ENCODE measurements around the gene ADAMTS13.
A peak's percentile ranks its signal among the peaks of the same experiment; 100 is the strongest.

ADAMTS13 gene

GRCh38 chr9:133454943-133455673, 32.9 kb downstream of the ADAMTS13 start:
- no peak for DNase-seq (ENCODE audit: low read depth in 2 of 2)

- no peak for DNase-seq (ENCODE audit: low read depth in 2 of 2)
These were observed 33.8 kb downstream of the ADAMTS13 start for GRCh38 chr9:133455936-133456335.

GRCh38 chr9:133456409-133456808, 34.2 kb downstream of the ADAMTS13 start:
- DNase-seq (ENCODE audit: low read depth in 2 of 2): no peak

GRCh38 chr9:133457233-133457632, 35.1 kb downstream of the ADAMTS13 start:
- DNase-seq (ENCODE audit: low read depth in 2 of 2): no peak

- no peak for DNase-seq (ENCODE audit: low read depth in 2 of 2)
These were observed 35.6 kb downstream of the ADAMTS13 start for GRCh38 chr9:133457748-133458147.

GRCh38 chr9:133458643-133459312, 36.6 kb downstream of the ADAMTS13 start:
- no peak for DNase-seq (ENCODE audit: low read depth in 2 of 2)

- DNase-seq (ENCODE audit: low read depth in 2 of 2): peak; percentile 74 to 78
These were observed 37.6 kb downstream of the ADAMTS13 start, which contains the start of gene CACFD1 for GRCh38 chr9:133459476-133460404. CACFD1 (plus strand) TSS chr9:133459978; CDS start chr9:133460067, 89 bp downstream.

GRCh38 chr9:133460405-133461175, 38.4 kb downstream of the ADAMTS13 start:
- no peak for DNase-seq (ENCODE audit: low read depth in 2 of 2)

- no peak for DNase-seq (ENCODE audit: low read depth in 2 of 2)
These were observed 39.8 kb downstream of the ADAMTS13 start for GRCh38 chr9:133461975-133462374.

GRCh38 chr9:133463234-133463863, 41.2 kb downstream of the ADAMTS13 start:
- no peak for DNase-seq (ENCODE audit: low read depth in 2 of 2)

GRCh38 chr9:133463864-133464615, 41.9 kb downstream of the ADAMTS13 start:
- DNase-seq (ENCODE audit: low read depth in 2 of 2): no peak

- no peak for DNase-seq (ENCODE audit: low read depth in 2 of 2)
These were observed 42.5 kb downstream of the ADAMTS13 start for GRCh38 chr9:133464638-133465037.

- DNase-seq (ENCODE audit: low read depth in 2 of 2): no peak
These were observed 43.8 kb downstream of the ADAMTS13 start for GRCh38 chr9:133465984-133466383.

- DNase-seq (ENCODE audit: low read depth in 2 of 2): no peak
These were observed 44.9 kb downstream of the ADAMTS13 start for GRCh38 chr9:133467101-133467500.

- no peak for DNase-seq (ENCODE audit: low read depth in 2 of 2)
These were observed 46.2 kb downstream of the ADAMTS13 start for GRCh38 chr9:133468374-133468773.

- DNase-seq (ENCODE audit: low read depth in 2 of 2): no peak
These were observed 46.7 kb downstream of the ADAMTS13 start for GRCh38 chr9:133468777-133469421.

- no peak for DNase-seq (ENCODE audit: low read depth in 2 of 2)
These were observed 48.3 kb downstream of the ADAMTS13 start for GRCh38 chr9:133470427-133470924.

- DNase-seq (ENCODE audit: low read depth in 2 of 2): no peak
These were observed 48.8 kb downstream of the ADAMTS13 start for GRCh38 chr9:133470988-133471387.

- DNase-seq (ENCODE audit: low read depth in 2 of 2): no peak
These were observed 49.5 kb downstream of the ADAMTS13 start for GRCh38 chr9:133471551-133472276.

Data from fibroblast of skin of left biceps (primary cell).